HG03342 (cell line): ENCODE measurements around the gene B3GNT7.
"Not testable (repeated sequence)": the region's sequence is repeated elsewhere in the genome, so short reads cannot be mapped to it uniquely, and the experiment has no call there.

Experiments
- ATAC-seq: cut with Tn5 transposase; IDR thresholded peaks from one replicate; pipeline ENCODE4 v1.9.1; 2021; ENCODE audit warnings: mild to moderate bottlenecking, moderate library complexity; ENCODE audit not compliant: unreplicated experiment

B3GNT7 gene

DNA sequence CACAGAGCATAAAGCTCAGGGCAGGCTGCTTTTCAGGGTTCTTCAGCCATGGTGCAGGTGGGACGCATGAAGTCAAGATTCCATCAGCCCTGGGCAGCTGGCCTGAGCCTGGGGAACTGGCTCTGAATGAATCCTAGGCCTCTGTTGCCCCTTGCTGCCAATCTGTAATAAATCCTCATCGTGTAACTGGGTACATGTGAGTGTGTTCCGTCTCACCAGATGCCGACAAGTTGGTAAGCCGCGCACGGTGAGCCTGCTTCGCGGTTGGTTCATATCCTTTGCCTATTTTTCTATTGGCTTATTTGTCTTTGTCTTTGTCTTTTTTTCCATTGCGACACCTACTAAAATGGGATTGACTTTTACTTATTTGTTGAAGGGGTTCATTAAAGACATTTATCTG is 27.7 kb downstream of the B3GNT7 start:
- ATAC-seq = no peak

DNA sequence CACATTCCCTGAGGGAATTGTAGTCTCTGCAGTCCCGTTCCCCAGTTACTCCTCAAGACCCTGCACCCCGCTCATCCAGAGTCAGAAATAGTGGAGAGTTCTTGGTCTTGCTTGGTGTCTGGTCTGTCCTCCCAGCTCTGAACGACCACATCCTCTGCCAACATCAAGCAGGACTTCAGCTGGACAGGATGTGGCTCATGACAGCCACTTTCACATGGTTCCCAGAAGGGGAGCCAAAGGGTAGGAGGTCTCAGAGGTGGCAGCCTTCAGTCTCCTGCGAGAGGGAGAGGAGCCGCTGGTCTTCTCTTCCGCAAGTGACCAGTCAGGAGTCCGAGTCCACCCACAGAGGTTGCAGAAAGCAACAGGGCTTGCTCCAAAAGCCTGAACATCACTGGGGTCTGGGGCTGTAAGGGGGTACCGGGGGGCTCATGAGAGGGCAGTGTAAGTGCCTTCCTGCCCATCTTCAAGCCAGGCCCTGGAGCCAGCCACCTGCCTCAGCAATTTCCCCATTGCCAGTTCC is 29.8 kb downstream of the B3GNT7 start:
- ATAC-seq = no peak

- ATAC-seq = no peak
Observed at GRCh38 chr2:231425811-231426703, 30.5 kb downstream of the B3GNT7 start.

GRCh38 chr2:231427116-231427515 is 31.6 kb downstream of the B3GNT7 start:
- no peak for ATAC-seq

DNA sequence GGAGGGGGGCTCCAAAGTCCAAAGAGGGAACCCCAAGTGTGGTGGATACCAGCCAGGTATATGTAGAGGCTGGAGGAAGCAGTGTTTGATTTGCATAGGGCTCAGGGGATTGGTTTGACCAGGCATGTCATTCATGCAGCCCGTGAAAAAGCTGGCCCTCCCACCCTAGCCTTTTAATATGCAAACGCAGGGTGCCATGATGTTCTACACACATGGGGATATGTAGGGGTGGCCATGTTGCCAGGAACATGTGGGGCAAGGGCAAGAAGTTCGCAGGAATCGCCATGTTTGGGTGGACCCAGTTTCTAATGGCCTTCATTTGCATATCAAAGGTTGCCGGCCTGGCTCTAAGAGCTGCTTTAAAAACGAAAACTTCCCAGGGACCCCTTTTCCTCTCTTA is 33.6 kb downstream of the B3GNT7 start:
- no peak for ATAC-seq

DNA sequence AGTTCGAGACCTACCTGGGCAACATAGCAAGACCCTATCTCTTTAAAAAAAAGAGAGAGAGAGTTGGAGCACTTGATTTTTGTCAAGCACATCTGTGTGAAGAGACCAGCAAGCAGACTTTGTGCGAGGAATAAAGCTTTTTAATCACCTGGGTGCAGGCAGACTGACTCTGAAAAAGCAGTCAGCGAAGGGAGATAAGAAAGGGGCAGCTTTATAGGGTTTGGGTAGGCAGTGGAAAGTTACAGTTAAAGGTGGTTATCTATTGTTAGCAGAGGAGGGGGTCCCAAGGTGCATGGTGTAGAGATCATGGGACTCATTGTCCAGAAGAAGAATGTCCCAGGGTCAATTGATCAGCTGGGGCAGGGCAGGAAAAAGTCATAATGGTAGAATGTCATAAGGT is 34.4 kb downstream of the B3GNT7 start:
- ATAC-seq = no peak

GRCh38 chr2:231430437-231430836 is 34.9 kb downstream of the B3GNT7 start:
- ATAC-seq = not testable (repeated sequence)

DNA sequence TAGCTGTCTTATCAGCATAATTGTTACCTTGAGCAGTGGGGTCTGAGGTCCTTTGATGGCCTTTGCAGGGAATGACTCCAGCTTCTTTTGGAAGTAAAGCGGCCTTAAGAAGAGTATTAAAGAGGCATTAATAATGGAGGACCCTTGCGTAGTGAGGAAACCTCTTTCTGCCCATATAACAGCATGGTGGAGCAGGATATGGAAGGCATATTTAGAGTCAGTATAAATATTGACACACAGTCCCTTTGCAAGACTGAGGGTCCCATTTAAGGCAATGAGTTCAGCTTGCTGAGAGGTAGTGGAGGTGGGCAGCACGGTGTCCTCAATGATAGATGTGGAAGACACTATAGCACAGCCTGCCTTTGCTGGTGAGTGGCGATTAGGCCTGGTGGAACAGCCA is 36.1 kb downstream of the B3GNT7 start:
- no peak for ATAC-seq

DNA sequence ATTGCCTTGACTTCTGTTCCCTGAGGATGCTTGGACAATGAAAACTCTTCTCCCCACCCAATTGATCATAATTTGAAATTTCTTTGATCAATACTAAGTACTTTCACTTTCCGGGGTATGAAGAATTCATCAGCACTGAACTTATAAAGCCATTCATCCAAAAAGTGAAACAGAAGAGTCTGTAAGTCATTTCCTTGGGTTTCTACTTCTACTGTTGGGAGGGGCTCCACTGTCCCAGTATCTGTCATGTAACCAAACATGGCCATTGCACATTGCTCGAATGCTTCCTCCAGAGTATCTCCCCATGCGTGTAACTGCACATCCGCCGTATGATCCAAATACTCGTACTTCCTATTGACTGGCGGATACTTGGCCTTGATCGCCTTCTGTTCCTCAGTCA is 38.5 kb downstream of the B3GNT7 start:
- no peak for ATAC-seq

GRCh38 chr2:231436957-231437356 is 41.4 kb downstream of the B3GNT7 start:
- no peak for ATAC-seq

- ATAC-seq = no peak
Observed at GRCh38 chr2:231449503-231450054, 54.1 kb downstream of the B3GNT7 start.

GRCh38 chr2:231450548-231450989 is 55.1 kb downstream of the B3GNT7 start:
- no peak for ATAC-seq
